GM23338 (cell line): ENCODE results near the gene MAP4K4. TPM values are rescaled to one million over a fixed set of nuclear protein-coding genes. Genes with fewer than 3 reads are reported as not detected.

Source experiments
- ATAC-seq: fragments of 200-7000 bp; cut with Tn5 transposase; 3 replicates; pipeline ENCODE4 v1.9.1; 2020
- DNase-seq: peaks from one replicate; pipeline ENCODE4 v3.0.0-alpha.2; 2015; ENCODE audit warnings: low spot score
- H2AFZ ChIP-seq: fragments of 200-600 bp; sonication (generic); 2 replicates; pipeline ENCODE4 v1.8.0; 2016; ENCODE audit warnings: antibody characterized with exemption, mild to moderate bottlenecking, moderate library complexity
- H3F3A ChIP-seq: fragments of 200-600 bp; sonication (generic); replicated peaks from 2 replicates; pipeline ENCODE4 v1.8.0; 2017; ENCODE audit warnings: antibody characterized with exemption, mixed run types, low read depth
- H3K27ac ChIP-seq: fragments of 200-600 bp; sonication (generic); 2 replicates; pipeline ENCODE4 v1.6.1; 2016; ENCODE audit warnings: low read depth
- H3K27me3 ChIP-seq: fragments of 200-600 bp; sonication (generic); 2 replicates; pipeline ENCODE4 v1.8.0; 2016; ENCODE audit warnings: mild to moderate bottlenecking, mixed run types, moderate library complexity; ENCODE audit not compliant: insufficient read depth
- H3K36me3 ChIP-seq: fragments of 200-600 bp; sonication (generic); 2 replicates; pipeline ENCODE4 v1.8.0; 2016; ENCODE audit warnings: mild to moderate bottlenecking; ENCODE audit not compliant: insufficient read depth
- H3K4me1 ChIP-seq: fragments of 200-600 bp; sonication (generic); 2 replicates; pipeline ENCODE4 v1.8.0; 2016; ENCODE audit warnings: mild to moderate bottlenecking, moderate library complexity; ENCODE audit not compliant: insufficient read depth
- H3K4me2 ChIP-seq: fragments of 200-600 bp; sonication (generic); 2 replicates; pipeline ENCODE4 v1.7.1; 2017; ENCODE audit warnings: mixed run types
- H3K4me3 ChIP-seq: fragments of 200-600 bp; sonication (generic); 2 replicates; pipeline ENCODE4 v1.6.1; 2016; ENCODE audit warnings: mixed run types
- H3K79me2 ChIP-seq: fragments of 200-600 bp; sonication (generic); replicated peaks from 2 replicates; pipeline ENCODE4 v1.8.0; 2017; ENCODE audit warnings: mild to moderate bottlenecking; ENCODE audit not compliant: insufficient read depth
- H3K9me2 ChIP-seq: fragments of 200-600 bp; sonication (generic); 2 replicates; pipeline ENCODE4 v1.8.0; 2017; ENCODE audit not compliant: insufficient read depth
- H4K20me1 ChIP-seq: fragments of 200-600 bp; sonication (generic); replicated peaks from 2 replicates; pipeline ENCODE4 v1.8.0; 2017; ENCODE audit warnings: mild to moderate bottlenecking; ENCODE audit not compliant: insufficient read depth
- H3K27ac Mint-ChIP-seq: 2 replicates; pipeline ENCODE4 v1.8.0; 2020; ENCODE audit warnings: inconsistent platforms, mild to moderate bottlenecking, moderate library complexity, mixed read lengths
- H3K27me3 Mint-ChIP-seq: 3 replicates; pipeline ENCODE4 v1.8.0; 2022; ENCODE audit warnings: low read depth, mild to moderate bottlenecking, moderate library complexity, mixed read lengths, inconsistent platforms; ENCODE audit not compliant: insufficient read depth, poor library complexity
- H3K36me3 Mint-ChIP-seq: 3 replicates; pipeline ENCODE4 v1.8.0; 2021; ENCODE audit warnings: low read depth, mild to moderate bottlenecking, inconsistent platforms, moderate library complexity, mixed read lengths
- H3K4me1 Mint-ChIP-seq: 3 replicates; pipeline ENCODE4 v1.8.0; 2020; ENCODE audit warnings: mild to moderate bottlenecking, inconsistent platforms, mixed read lengths
- H3K4me3 Mint-ChIP-seq: 3 replicates; pipeline ENCODE4 v1.8.0; 2021; ENCODE audit warnings: moderate library complexity, mild to moderate bottlenecking, inconsistent platforms, mixed read lengths
- H3K9me3 Mint-ChIP-seq: 3 replicates; pipeline ENCODE4 v1.8.0; 2020; ENCODE audit warnings: moderate library complexity, mild to moderate bottlenecking, inconsistent platforms, mixed read lengths
- CREB1 ChIP-seq: fragments of 250-450 bp; sonication (Bioruptor Pico); IDR thresholded peaks from 2 replicates; pipeline ENCODE4 v1.5.0; 2020; ENCODE audit warnings: low read depth, mild to moderate bottlenecking, moderate library complexity
- CTCF ChIP-seq, 2 experiments: fragments of 200-600 bp in 1 of 2; sonication (generic) in 1 of 2; conservative IDR thresholded peaks; 2 replicates each; pipeline versions ENCODE4 v1.5.1 to v1.6.1; 2016 to 2017; ENCODE audit warnings: antibody characterized with exemption in 2 of 2, low read depth in 2 of 2, mild to moderate bottlenecking in 2 of 2, moderate library complexity in 1 of 2
- ETS1 ChIP-seq: IDR thresholded peaks from 2 replicates; pipeline ENCODE4 v1.6.1; 2016; ENCODE audit warnings: antibody characterized with exemption
- EZH2 ChIP-seq: fragments of 200-600 bp; sonication (generic); IDR thresholded peaks from one replicate; pipeline ENCODE4 v1.8.0; 2017; ENCODE audit warnings: antibody characterized with exemption, mild to moderate bottlenecking, low read depth; ENCODE audit not compliant: unreplicated experiment
- JUNB ChIP-seq: IDR thresholded peaks from one replicate; pipeline ENCODE4 v1.6.1; 2016; ENCODE audit warnings: antibody characterized with exemption; ENCODE audit not compliant: unreplicated experiment
- NANOG ChIP-seq: IDR thresholded peaks from 2 replicates; pipeline ENCODE4 v1.6.1; 2016; ENCODE audit warnings: antibody characterized with exemption, borderline replicate concordance
- POLR2AphosphoS5 ChIP-seq: IDR thresholded peaks from 2 replicates; pipeline ENCODE4 v1.6.1; 2016; ENCODE audit warnings: antibody characterized with exemption, low read depth
- REST ChIP-seq: IDR thresholded peaks from one replicate; pipeline ENCODE4 v1.6.1; 2018; ENCODE audit warnings: antibody characterized with exemption; ENCODE audit not compliant: unreplicated experiment
- ZNF114 ChIP-seq: fragments of 250-450 bp; sonication (Bioruptor Pico); IDR thresholded peaks from 2 replicates; pipeline ENCODE4 v1.5.0; 2020; ENCODE audit warnings: mild to moderate bottlenecking, moderate library complexity
- ZNF331 ChIP-seq: fragments of 250-450 bp; sonication (Bioruptor Pico); IDR thresholded peaks from 2 replicates; pipeline ENCODE4 v1.5.0; 2020; ENCODE audit warnings: low read depth, mild to moderate bottlenecking, moderate library complexity
- polyA plus RNA-seq: library from polyadenylated mRNA; unstranded; fragments of >200 nt; fragmentation: Nextera tagmentation; extraction: Ambion mirVana; gene quantifications from 2 replicates; pipeline ENCODE4 v1.2.1, GENCODE V29; 2016
- total RNA-seq: library from RNA; depleted of rRNA; stranded (reverse); fragments of >200 nt; shearing (Covaris generic); gene quantifications from 2 replicates; pipeline ENCODE4 v1.2.3, GENCODE V29; 2014

MAP4K4 gene
- total and polyA plus RNA-seq, 2 experiments from 2014 or later = 34.6 to 99.2 TPM

GRCh38 chr2:101887328-101887727 lies 189.8 kb downstream of the MAP4K4 start:
- H3K4me3 Mint-ChIP-seq = no peak overlapping the region
- Histone ChIP-seq H3F3A (no peaks in the 10 kb centered on the region), H3K27me3 (no peaks in the 10 kb centered on the region), H3K27ac (no peak overlapping the region), H3K36me3 (peaks cover 27% of the 10 kb centered on the region), H3K79me2 (peaks cover 8% of the 10 kb centered on the region; the same call in 1 of the 2 replicates), H3K4me1 (peaks cover 5% of the 10 kb centered on the region), H4K20me1 (no peaks in the 10 kb centered on the region), H2AFZ (no peak overlapping the region), H3K9me2 (no peaks in the 10 kb centered on the region), H3K4me2 (no peak overlapping the region), H3K4me3 (no peak overlapping the region)
- no peak overlapping the region for H3K27ac Mint-ChIP-seq
- H3K27me3 Mint-ChIP-seq = peaks cover 2% of the 10 kb centered on the region
- ATAC-seq (no peak), DNase-seq (no peak)
- peaks cover 9% of the 10 kb centered on the region for H3K4me1 Mint-ChIP-seq
- H3K36me3 Mint-ChIP-seq = peaks cover 83% of the 10 kb centered on the region
- H3K9me3 Mint-ChIP-seq = no peaks in the 10 kb centered on the region
- TF ChIP-seq CTCF (conservative IDR thresholded peaks at IDR 0.05; ENCODE audit: low read depth in 2 of 2) (no peak), CREB1 (no peak), ZNF114 (CRISPR knock-in tag) (no peak), NANOG (no peak), ZNF331 (CRISPR knock-in tag) (no peak), REST (no peak), ETS1 (no peak), EZH2 (no peak)

- no peak overlapping the region for H3K27ac ChIP-seq
- no peaks in the 10 kb centered on the region for H3K27me3 ChIP-seq
- 0 out of 2 replicates have a peak, but pooled peaks cover 10% of the 10 kb centered on the region for H3F3A ChIP-seq
- Mint-ChIP-seq H3K4me3 (no peak overlapping the region), H3K27me3 (peaks cover 2% of the 10 kb centered on the region), H3K4me1 (peaks cover 30% of the 10 kb centered on the region), H3K9me3 (no peaks in the 10 kb centered on the region), H3K36me3 (peaks cover 73% of the 10 kb centered on the region), H3K27ac (no peak overlapping the region)
- peaks cover 24% of the 10 kb centered on the region for H3K4me1 ChIP-seq
- no peak for ATAC-seq
- DNase-seq = no peak
- H3K4me2 ChIP-seq = no peak overlapping the region
- peaks cover 4% of the 10 kb centered on the region; the same call in 1 of the 2 replicates for H3K79me2 ChIP-seq
- no peaks in the 10 kb centered on the region for H4K20me1 ChIP-seq
- no peak overlapping the region for H3K4me3 ChIP-seq
- H3K36me3 ChIP-seq = peaks cover 25% of the 10 kb centered on the region
- peaks cover 6% of the 10 kb centered on the region; the same call in 1 of the 2 replicates for H3K9me2 ChIP-seq
- no peak overlapping the region for H2AFZ ChIP-seq
- TF ChIP-seq EZH2 (no peak), ZNF114 (CRISPR knock-in tag) (no peak), ZNF331 (CRISPR knock-in tag) (no peak), POLR2AphosphoS5 (no peak), ETS1 (no peak), JUNB (no peak), CTCF (conservative IDR thresholded peaks at IDR 0.05; ENCODE audit: low read depth in 2 of 2) (no peak)
Measured at GRCh38 chr2:101889460-101890098, 192.1 kb downstream of the MAP4K4 start.
